ENCODE data around the gene ASB6.
"Not testable (repeated sequence)": the region's sequence is repeated elsewhere in the genome, so short reads cannot be mapped to it uniquely, and the experiment has no call there.

ASB6 gene

DNA sequence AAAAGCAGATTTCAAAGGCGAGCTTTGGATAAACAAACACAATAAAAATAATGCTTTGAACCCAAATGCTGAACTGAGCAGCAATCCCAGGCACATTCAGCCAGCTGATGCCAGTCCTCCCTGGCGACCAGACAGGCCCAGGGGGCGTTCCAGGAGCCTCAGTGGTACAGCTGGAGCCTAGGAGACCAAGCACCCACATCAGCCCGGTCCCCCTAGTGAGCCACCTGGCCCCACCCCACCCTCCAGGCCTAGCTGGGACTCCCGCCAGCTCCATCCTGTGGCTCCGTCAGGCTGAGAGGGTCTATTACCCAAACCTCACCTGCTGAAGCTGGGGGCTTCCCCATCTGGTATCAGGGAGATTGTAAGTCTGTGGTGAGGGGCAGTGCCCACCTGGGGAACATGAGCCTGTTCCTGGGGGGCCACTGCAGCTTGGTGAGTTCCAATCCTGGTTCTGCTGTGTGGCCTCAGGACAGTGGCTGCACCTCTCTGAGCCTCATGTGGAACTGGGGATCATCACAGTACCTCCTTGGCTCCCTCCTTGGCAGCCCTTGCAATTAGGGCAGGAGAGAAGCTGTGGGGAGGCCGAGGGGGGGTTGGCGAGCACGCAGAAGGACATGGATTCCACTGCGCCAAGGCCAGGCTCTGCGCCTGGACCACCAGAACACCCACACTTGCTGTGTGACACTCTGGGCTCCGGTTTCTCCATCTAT lies 37.7 kb downstream of the ASB6 start:
- no peak for DNase-seq

GRCh38 chr9:129602598-129603415 lies 39.1 kb downstream of the ASB6 start:
- no peak for DNase-seq

DNA sequence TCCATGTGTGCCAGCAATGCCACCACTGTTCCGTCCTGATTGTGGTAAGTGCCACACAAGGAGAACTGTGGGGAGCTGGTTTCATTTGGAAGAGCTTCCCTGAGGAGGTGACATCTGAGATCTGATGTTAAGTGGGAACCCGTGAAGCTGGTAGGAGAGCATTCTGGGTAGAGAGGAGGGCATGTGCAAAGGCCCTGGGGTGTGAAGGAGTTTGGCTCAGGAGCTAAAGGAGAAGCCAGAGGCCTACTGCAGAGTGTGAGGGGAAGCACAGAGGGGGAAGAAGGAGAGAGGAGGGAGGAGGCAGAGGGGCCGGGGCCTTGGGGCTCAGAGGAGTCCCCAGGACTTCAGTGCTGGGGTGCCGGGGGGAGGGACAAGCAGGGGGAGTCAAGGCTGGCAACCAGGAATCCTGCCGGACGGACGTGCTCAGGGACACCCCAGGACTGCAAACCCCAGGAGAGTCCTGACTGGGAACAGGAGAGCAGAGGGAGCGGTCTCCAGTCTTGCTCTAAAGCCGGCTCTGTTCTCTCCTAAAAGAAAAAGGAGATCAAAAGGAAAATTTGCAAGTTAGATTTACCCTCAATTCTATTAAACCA lies 40.8 kb downstream of the ASB6 start:
- no peak for DNase-seq

DNA sequence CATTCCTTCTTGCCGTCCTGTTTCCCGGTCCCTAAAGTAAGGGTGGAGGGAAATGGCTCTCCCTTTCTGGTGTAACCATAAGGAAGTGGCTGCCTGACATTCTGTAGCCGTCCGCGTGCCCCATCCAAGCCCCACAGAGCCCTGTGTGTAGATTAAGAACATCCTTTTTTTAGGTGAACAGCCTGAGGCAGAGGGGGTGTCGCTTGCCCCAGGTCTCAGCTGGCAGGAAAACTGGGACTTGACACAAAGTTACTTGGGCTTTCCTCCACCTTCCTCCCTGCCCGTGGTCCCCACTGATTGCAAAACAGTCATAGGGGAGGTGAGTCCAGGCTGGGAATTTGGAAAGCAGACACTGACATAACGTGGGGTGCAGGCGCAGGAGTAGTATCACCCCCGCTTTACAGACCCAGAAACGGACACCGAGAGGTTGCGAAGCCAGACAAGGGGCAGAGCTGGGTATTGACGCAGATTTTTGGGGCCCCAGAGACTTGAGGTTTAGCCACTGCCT lies 43.8 kb downstream of the ASB6 start:
- no peak for DNase-seq

- no peak for DNase-seq
Observed at GRCh38 chr9:129597355-129598088, 44.4 kb downstream of the ASB6 start.

DNA sequence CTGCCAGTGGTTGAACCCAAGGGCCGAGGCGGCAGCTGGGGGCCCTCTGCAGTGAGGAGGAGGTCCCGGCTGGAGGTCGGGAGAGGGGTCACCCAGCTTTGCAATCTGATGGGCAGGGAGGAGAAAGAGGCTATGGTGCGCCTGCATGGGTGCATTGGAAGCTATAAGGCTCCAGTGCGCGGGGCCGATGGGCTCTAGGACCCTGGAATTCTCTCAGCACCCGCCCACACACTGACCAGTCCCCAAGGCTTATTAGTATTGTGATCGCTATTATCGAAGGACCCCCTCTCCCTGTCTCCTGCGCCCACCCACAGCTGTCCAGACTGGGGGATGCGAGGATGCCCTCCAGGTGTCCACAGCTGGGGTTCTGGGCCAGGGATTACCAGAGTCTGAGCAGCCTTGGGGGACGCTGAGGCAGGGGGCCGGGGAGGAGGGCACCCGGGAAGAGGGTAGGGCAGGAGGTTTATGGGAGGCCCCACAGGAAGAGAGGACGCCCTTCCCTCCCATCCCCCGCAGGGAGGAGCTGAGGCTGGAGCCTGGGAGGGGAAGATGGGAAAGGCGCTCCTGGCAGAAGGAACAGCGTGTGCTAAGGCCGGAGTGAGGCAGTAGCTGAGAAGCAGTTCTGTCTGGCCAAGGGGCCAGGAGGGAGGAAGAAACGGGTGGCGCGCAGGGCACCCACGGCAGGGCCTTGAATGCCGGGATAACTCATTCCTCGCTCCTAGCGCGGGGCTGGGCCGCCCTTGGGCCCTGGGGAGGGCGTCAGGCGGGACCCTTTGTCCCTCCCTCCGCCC lies 45.2 kb downstream of the ASB6 start:
- no peak for DNase-seq

- no peak for DNase-seq
Observed at GRCh38 chr9:129595903-129596540, 45.9 kb downstream of the ASB6 start.

DNA sequence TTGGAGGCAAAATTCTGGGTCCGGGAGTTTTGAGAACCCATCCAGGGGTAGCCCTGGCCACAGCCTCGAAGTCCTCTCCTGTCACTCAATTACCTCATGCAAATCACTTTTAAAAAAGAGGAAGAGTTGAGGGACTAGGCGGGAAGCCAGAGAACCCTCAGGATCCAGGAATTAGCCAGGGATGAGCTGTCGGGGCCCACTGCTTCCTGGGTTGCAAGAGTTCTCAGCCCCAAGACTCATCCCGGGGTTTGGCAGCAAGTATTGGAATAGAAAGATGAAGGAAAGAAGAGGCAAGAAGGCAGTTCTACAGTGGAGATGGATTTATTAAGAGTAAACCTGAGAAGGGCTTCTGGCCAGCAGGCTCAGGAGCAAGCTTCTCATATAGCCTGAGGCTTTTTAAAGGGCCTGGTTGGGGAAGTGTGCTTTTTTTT lies 46.6 kb downstream of the ASB6 start:
- no peak for DNase-seq

DNA sequence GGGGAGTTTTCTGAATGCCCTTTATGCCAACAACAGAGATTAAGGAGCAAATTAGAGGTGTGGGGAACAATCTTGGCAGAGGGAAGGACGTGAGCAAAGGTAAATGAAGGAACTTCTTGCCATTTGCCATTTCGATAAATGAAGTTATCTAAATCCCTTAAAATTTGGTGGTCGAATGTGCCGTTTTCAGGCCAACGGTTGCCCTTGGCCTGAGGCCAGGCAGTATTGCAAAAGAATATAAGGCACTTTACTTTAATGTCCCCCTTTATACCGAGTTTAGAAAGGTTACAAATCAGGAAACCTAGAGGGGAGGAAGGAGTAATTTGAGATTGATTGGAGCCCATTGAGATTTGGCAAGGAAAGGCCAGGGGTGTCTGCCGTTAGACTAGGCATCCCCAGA lies 47.3 kb downstream of the ASB6 start:
- no peak for DNase-seq

- not testable (repeated sequence) for DNase-seq
Observed at GRCh38 chr9:129592790-129593189, 49.2 kb downstream of the ASB6 start.

GRCh38 chr9:129591916-129592315 lies 50.0 kb downstream of the ASB6 start:
- DNase-seq: no peak

DNA sequence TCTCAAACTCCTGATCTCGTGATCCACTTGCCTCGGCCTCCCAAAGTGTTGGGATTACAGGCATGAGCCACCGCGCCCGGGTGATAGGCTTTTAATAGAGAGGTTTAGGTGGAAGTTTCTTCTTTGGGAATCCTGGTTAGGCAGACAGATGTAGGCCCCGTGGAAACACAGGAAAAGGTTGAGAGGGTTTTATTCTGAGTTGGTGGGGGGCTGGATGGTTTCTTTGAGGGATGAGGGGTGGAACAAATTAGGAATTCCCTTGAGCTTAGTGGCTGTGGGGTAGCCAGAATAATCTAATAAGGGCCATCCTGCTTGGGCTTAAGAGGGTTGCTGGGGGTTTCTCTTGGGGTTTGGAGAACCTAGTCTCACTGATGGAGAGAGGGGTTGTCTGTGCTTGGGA lies 51.5 kb downstream of the ASB6 start:
- DNase-seq: no peak

GRCh38 chr9:129587487-129588262 lies 54.3 kb downstream of the ASB6 start:
- no peak for DNase-seq

DNA sequence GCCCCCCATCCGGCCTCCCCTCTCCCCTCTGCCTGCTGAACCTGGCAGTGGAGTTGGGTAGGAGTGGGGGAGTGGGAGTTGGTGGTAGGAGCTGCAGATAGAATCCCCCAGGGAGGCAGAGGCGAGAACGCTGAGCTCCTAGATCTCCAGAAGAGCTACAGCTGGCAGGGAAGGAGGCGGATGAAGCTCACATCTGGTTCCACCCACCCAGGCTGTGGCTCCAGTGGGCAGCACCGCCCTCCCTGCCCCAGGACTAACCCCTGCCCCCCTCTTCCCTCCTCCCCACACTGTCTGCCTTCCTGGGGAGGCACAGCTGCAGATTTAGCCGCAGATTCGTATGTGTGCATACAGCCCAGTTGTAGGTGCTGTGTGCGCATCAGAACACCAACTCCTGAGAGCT lies 55.3 kb downstream of the ASB6 start:
- DNase-seq: no peak

GRCh38 chr9:129586245-129586644 lies 55.7 kb downstream of the ASB6 start:
- no peak for DNase-seq

DNA sequence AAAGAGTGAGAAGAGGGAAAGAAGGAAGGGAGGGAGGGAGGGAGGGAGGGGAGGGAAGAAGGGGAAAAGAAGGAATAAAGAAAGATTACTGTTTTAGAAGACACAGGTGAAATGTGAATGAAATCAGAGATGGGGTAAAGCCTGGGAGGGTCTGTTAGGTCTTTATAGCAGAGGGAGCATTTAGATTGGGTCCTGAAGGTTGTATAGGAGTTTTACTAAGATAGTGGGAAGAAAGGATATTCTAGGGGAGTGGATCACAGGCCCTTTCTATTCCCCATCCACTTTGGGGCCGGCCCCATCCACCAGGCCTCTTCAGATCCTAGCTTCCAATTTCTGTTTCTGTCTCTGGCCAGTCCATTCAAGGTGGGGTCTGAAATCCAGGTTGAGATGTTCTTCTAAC lies 56.6 kb downstream of the ASB6 start:
- DNase-seq: no peak
